Endothelial cell (in vitro differentiated cells): ENCODE data around the gene FAM193A. TPM values are rescaled to one million over a fixed set of nuclear protein-coding genes. Genes with fewer than 3 reads are reported as not detected.

ENCODE experiments used
- DNase-seq: peaks from one replicate; pipeline ENCODE4 v3.0.0; 2021; ENCODE audit warnings: low spot score
- H3K27ac Mint-ChIP-seq: one replicate; pipeline ENCODE4 v1.8.0; 2021; ENCODE audit warnings: mixed read lengths, inconsistent platforms; ENCODE audit not compliant: unreplicated experiment
- H3K27me3 Mint-ChIP-seq: one replicate; pipeline ENCODE4 v1.8.0; 2021; ENCODE audit warnings: mild to moderate bottlenecking, moderate library complexity, mixed read lengths, inconsistent platforms; ENCODE audit not compliant: unreplicated experiment
- H3K36me3 Mint-ChIP-seq: one replicate; pipeline ENCODE4 v1.8.0; 2021; ENCODE audit warnings: mild to moderate bottlenecking, low read depth, mixed read lengths, inconsistent platforms; ENCODE audit not compliant: unreplicated experiment
- H3K4me1 Mint-ChIP-seq: one replicate; pipeline ENCODE4 v1.8.0; 2021; ENCODE audit warnings: mild to moderate bottlenecking, mixed read lengths, inconsistent platforms; ENCODE audit not compliant: unreplicated experiment
- H3K4me3 Mint-ChIP-seq: one replicate; pipeline ENCODE4 v1.8.0; 2021; ENCODE audit warnings: mild to moderate bottlenecking, mixed read lengths, inconsistent platforms; ENCODE audit not compliant: unreplicated experiment
- H3K9me3 Mint-ChIP-seq: one replicate; pipeline ENCODE4 v1.8.0; 2021; ENCODE audit warnings: mixed read lengths, inconsistent platforms; ENCODE audit not compliant: unreplicated experiment
- CTCF ChIP-seq: fragments of 200-600 bp; sonication (generic); IDR thresholded peaks from one replicate; pipeline ENCODE4 v1.5.0; 2021; ENCODE audit warnings: antibody characterized with exemption; ENCODE audit not compliant: unreplicated experiment
- total RNA-seq: library from RNA; stranded (reverse); fragmentation: NEBNext Ultra II Directional; extraction: Animal tissue kit (Norgen Biotek cat#: 25700); gene quantifications from one replicate; pipeline ENCODE4 v1.2.1, GENCODE V29; 2021; ENCODE audit not compliant: unreplicated experiment

The FAM193A gene
- total RNA-seq, 1 donor from 2014 or later, result 33.7 TPM

GRCh38 chr4:2551118-2551517 is 14.7 kb downstream of the FAM193A start:
- DNase-seq, result no peak
- no peak overlapping the region for H3K27ac Mint-ChIP-seq
- no peaks in the 10 kb centered on the region for H3K4me1 Mint-ChIP-seq
- TF ChIP-seq CTCF, result no peak
- no peaks in the 10 kb centered on the region for H3K9me3 Mint-ChIP-seq
- peaks cover 2% of the 10 kb centered on the region for H3K27me3 Mint-ChIP-seq
- no peaks in the 10 kb centered on the region for H3K36me3 Mint-ChIP-seq
- H3K4me3 Mint-ChIP-seq, result no peak overlapping the region

GRCh38 chr4:2552806-2553205 is 16.4 kb downstream of the FAM193A start:
- no peaks in the 10 kb centered on the region for H3K9me3 Mint-ChIP-seq
- no peaks in the 10 kb centered on the region for H3K4me1 Mint-ChIP-seq
- H3K27ac Mint-ChIP-seq, result no peak overlapping the region

GRCh38 chr4:2558301-2558700 is 21.9 kb downstream of the FAM193A start:
- Mint-ChIP-seq H3K4me3 (no peak overlapping the region), H3K27ac (no peak overlapping the region), H3K27me3 (no peaks in the 10 kb centered on the region), H3K4me1 (peaks cover 32% of the 10 kb centered on the region), H3K36me3 (peaks cover 4% of the 10 kb centered on the region), H3K9me3 (no peaks in the 10 kb centered on the region)
- no peak for DNase-seq
- no peak for TF ChIP-seq CTCF

More at GRCh38 chr4:2552806-2553205, 16.4 kb downstream of the FAM193A start:
- Mint-ChIP-seq H3K4me3 (no peak overlapping the region), H3K27me3 (peaks cover 2% of the 10 kb centered on the region), H3K36me3 (no peaks in the 10 kb centered on the region)
- TF ChIP-seq CTCF, result no peak
- DNase-seq, result no peak

- DNase-seq, result no peak
- Mint-ChIP-seq H3K9me3 (no peaks in the 10 kb centered on the region), H3K4me3 (no peak overlapping the region), H3K27ac (no peak overlapping the region), H3K36me3 (peaks cover 4% of the 10 kb centered on the region), H3K4me1 (peaks cover 32% of the 10 kb centered on the region), H3K27me3 (no peaks in the 10 kb centered on the region)
- TF ChIP-seq CTCF, result no peak
Measured at GRCh38 chr4:2560167-2560566, 23.7 kb downstream of the FAM193A start.

- H3K27ac Mint-ChIP-seq, result no peak overlapping the region
- DNase-seq, result no peak
- peaks cover 18% of the 10 kb centered on the region for H3K4me1 Mint-ChIP-seq
- H3K9me3 Mint-ChIP-seq, result no peaks in the 10 kb centered on the region
- H3K36me3 Mint-ChIP-seq, result peaks cover 11% of the 10 kb centered on the region
- no peaks in the 10 kb centered on the region for H3K27me3 Mint-ChIP-seq
- no peak overlapping the region for H3K4me3 Mint-ChIP-seq
- no peak for TF ChIP-seq CTCF
Measured at GRCh38 chr4:2565533-2565932, 29.1 kb downstream of the FAM193A start.
